A673 (cell line): ENCODE data around the gene CA4.
"Not testable (repeated sequence)": the region's sequence is repeated elsewhere in the genome, so short reads cannot be mapped to it uniquely, and the experiment has no call there.

Experiments
- CTCF ChIP-seq: fragments of 300-800, 200-600 bp; sonication (generic); conservative IDR thresholded peaks from 2 replicates; pipeline ENCODE4 v1.5.1; 2017; ENCODE audit warnings: low read depth, mild to moderate bottlenecking, antibody characterized with exemption, low read length, moderate library complexity, mixed read lengths
- EZH2 ChIP-seq: fragments of 200-600 bp; sonication (generic); IDR thresholded peaks from 2 replicates; pipeline ENCODE4 v1.6.1; 2017; ENCODE audit warnings: borderline replicate concordance, low read depth, mild to moderate bottlenecking, mixed read lengths, antibody characterized with exemption, low read length; ENCODE audit not compliant: poor library complexity, severe bottlenecking

GRCh38 chr17:60198630-60199029, 48.9 kb downstream of the CA4 start:
- not testable (repeated sequence) for TF ChIP-seq CTCF, EZH2
